ENCODE data around the gene NFKB1.

Gene NFKB1

DNA sequence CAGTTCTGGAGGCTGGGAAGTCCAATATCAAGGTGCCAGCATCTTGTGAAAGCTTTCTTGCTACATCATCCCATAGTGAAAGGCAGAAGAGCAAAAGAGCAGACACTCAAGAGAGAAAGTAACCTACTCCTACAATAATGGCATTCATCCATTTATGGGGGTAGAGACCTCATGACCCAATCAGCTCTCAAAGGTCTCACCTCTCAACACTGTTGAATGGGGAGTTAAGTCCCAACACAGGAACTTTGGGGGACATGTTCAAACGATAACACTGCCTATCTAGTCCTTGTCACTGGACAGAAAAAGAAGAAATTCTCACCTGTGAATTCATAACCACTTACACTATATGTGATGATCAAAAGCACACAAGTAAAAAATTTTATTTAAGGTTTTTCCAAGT lies 6.6 kb upstream of the NFKB1 start:
- DNase-seq (ENCODE audit: low read depth in 2 of 2), result no peak
- TF ChIP-seq CTCF (IDR thresholded peaks at IDR 0.05; ENCODE audit: low read depth, low read length), result no peak
- H3K4me3 ChIP-seq (replicated peaks in 1 of 2; ENCODE audit: low read depth in 2 of 2, low read length in 2 of 2), result no peak overlapping the region

DNA sequence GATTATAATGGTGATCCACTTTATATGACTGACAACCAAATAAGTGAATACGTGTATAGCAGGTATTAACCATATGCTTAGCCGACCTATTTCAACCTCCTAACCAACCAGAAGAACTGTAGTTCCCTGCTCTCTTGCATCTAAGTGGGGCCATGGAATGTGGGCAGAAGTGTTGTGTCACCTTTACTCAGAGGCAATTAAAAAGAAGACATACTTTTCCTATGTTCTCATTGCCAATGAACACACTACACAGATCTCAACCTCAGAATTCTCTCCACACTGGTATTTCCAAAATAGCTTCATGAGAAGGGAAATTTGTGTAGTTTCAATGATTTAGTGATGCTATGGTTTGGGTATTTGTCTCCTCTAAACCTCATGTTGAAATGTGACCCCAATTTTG lies 3.2 kb upstream of the NFKB1 start:
- no peak for TF ChIP-seq CTCF (IDR thresholded peaks at IDR 0.05; ENCODE audit: low read depth, low read length)
- DNase-seq (ENCODE audit: low read depth in 2 of 2), result no peak
- H3K4me3 ChIP-seq (replicated peaks in 1 of 2; ENCODE audit: low read depth in 2 of 2, low read length in 2 of 2), result no peak overlapping the region

DNA sequence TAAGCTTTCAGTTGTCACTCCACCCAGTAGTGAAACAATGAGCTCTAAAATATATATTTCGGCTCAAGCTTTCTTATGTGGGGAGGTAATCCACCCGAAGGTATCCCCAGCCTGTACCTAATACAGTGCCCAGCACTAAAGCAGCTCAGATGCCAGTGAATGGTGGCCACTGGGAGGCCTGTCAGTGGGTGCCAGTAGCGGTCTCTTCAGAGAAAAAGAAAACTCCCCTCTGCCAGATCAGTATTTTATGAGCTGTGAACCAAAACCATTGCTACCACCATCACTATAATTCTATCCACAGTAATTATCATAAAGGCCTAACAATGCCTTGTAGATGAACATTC lies 835 bp upstream of the NFKB1 start:
- DNase-seq (ENCODE audit: low read depth in 2 of 2), result no peak
- no peak for TF ChIP-seq CTCF (IDR thresholded peaks at IDR 0.05; ENCODE audit: low read depth, low read length)
- H3K4me3 ChIP-seq (replicated peaks in 1 of 2; ENCODE audit: low read depth in 2 of 2, low read length in 2 of 2), result peak overlapping the region; percentile 62 to 89

GRCh38 chr4:102501447-102501696 lies 213 bp downstream of the NFKB1 start:
- no peak for TF ChIP-seq CTCF (IDR thresholded peaks at IDR 0.05; ENCODE audit: low read depth, low read length)
- H3K4me3 ChIP-seq (replicated peaks in 1 of 2; ENCODE audit: low read depth in 2 of 2, low read length in 2 of 2), result peak overlapping the region; percentile 83 to 89
- no peak for DNase-seq (ENCODE audit: low read depth in 2 of 2)

- H3K4me3 ChIP-seq (replicated peaks in 1 of 2; ENCODE audit: low read depth in 2 of 2, low read length in 2 of 2), result peak overlapping the region; percentile 83 to 89
- no peak for DNase-seq (ENCODE audit: low read depth in 2 of 2)
Observed at GRCh38 chr4:102502543-102502818, 1.3 kb downstream of the NFKB1 start.

GRCh38 chr4:102503301-102503746 lies 2.2 kb downstream of the NFKB1 start:
- DNase-seq (ENCODE audit: low read depth in 2 of 2), result no peak
- no peak for TF ChIP-seq CTCF (IDR thresholded peaks at IDR 0.05; ENCODE audit: low read depth, low read length)
- peak overlapping the region in 1 of 2 donors; percentile 89 for H3K4me3 ChIP-seq (replicated peaks in 1 of 2; ENCODE audit: low read depth in 2 of 2, low read length in 2 of 2)

More at GRCh38 chr4:102502543-102502818, 1.3 kb downstream of the NFKB1 start:
- no peak for TF ChIP-seq CTCF (IDR thresholded peaks at IDR 0.05; ENCODE audit: low read depth, low read length)

DNA sequence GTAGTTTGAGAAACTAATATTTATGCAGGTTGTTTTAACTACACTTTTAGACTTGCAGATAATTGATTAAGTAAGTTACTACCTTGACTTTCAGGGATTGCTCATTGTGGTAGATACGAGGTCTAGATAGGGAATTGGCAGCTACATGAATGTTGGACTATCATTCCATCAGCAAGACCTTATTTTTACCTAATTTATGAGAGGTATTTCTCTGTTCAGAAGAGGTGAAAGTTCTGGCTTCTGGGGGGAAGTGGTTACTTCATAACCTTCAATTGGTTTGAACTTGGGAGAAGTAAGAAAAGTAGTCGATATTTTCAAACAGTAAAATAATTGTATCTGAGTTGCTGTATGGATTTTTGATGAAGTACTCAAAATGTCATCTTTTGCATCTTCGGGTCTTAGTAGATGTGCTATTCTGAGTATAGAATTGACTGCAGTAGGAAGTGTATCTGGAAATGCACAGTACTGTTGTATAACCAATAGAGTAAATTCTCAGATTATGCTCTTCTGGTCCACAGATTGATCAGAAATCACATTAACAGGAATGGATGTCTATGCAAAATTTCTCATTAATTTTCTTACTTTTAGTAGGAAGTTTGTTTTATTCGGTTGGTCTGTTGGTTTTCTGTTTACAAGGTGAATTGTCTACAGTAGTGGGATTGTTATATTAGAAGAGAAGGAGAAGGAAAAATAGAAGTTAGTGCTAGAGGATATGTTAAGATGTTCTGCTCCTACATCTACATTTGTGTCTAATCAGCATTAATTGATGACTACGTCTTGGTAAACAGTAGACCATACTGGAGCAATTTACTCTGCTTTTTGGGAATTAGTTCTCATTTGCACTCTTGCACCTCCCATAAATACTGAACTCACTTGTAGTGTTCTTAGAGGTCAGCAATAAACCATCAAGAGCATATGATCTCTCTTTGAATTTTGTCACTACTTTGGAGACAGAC lies 3.0 kb downstream of the NFKB1 start:
- H3K4me3 ChIP-seq (replicated peaks in 1 of 2; ENCODE audit: low read depth in 2 of 2, low read length in 2 of 2), result peak overlapping the region in 1 of 2 donors; percentile 89
- no peak for TF ChIP-seq CTCF (IDR thresholded peaks at IDR 0.05; ENCODE audit: low read depth, low read length)
- no peak for DNase-seq (ENCODE audit: low read depth in 2 of 2)
